ENCODE results near the gene CX3CL1.

The CX3CL1 gene

GRCh38 chr16:57434003-57434402, 61.7 kb downstream of the CX3CL1 start:
- no peak overlapping the region for H3K9ac ChIP-seq (ENCODE audit: low read depth, low read length, poor library complexity, severe bottlenecking)
- TF ChIP-seq EZH2phosphoT487 (IDR thresholded peaks at IDR 0.05; ENCODE audit: borderline replicate concordance) = no peak
- no peak for TF ChIP-seq CTCF (conservative IDR thresholded peaks at IDR 0.05; ENCODE audit: low read length)
- H3K36me3 ChIP-seq (ENCODE audit: insufficient read depth, low read length) = peaks cover 69% of the 10 kb centered on the region; the same call in 1 of the 2 replicates
- H2AFZ ChIP-seq (ENCODE audit: low read length) = no peak overlapping the region
- H3K4me1 ChIP-seq (ENCODE audit: insufficient read depth, low read length, poor library complexity, severe bottlenecking) = no peaks in the 10 kb centered on the region
- H3K4me3 ChIP-seq (ENCODE audit: low read length, poor library complexity, severe bottlenecking) = no peak overlapping the region
- H3F3A ChIP-seq (ENCODE audit: low read depth) = no peaks in the 10 kb centered on the region
- no peaks in the 10 kb centered on the region for H3K27me3 ChIP-seq (ENCODE audit: insufficient read depth, low read length, poor library complexity, severe bottlenecking)
- H3K4me2 ChIP-seq (ENCODE audit: low read depth, low read length, poor library complexity, severe bottlenecking) = no peak overlapping the region
- H3K9me2 ChIP-seq (replicated peaks; ENCODE audit: low read depth, low read length) = no peaks in the 10 kb centered on the region
- H3K9me3 ChIP-seq (ENCODE audit: insufficient read depth, low read depth, low read length) = no peaks in the 10 kb centered on the region
- no peaks in the 10 kb centered on the region for H3K79me2 ChIP-seq (ENCODE audit: insufficient read depth, low read length)
- H4K20me1 ChIP-seq (ENCODE audit: insufficient read depth, low read length, poor library complexity, severe bottlenecking) = no peaks in the 10 kb centered on the region

Measured in Loucy (cell line).